GM18858 (cell line): Measurements from ENCODE around the gene ELOF1.
"Not testable (repeated sequence)": the region's sequence is repeated elsewhere in the genome, so short reads cannot be mapped to it uniquely, and the experiment has no call there.

Experiments
- ATAC-seq: cut with Tn5 transposase; IDR thresholded peaks from one replicate; pipeline ENCODE4 v1.9.1; 2021; ENCODE audit not compliant: unreplicated experiment

Gene ELOF1

GRCh38 chr19:11570039-11570462 is 11.0 kb upstream of the ELOF1 start:
- ATAC-seq = no peak

GRCh38 chr19:11566164-11566563 is 7.1 kb upstream of the ELOF1 start:
- ATAC-seq = no peak

- ATAC-seq = not testable (repeated sequence)
Observed at GRCh38 chr19:11565649-11565980, 6.6 kb upstream of the ELOF1 start.

GRCh38 chr19:11564082-11564807 is 5.2 kb upstream of the ELOF1 start:
- ATAC-seq = not testable (repeated sequence)

GRCh38 chr19:11563532-11563931 is 4.5 kb upstream of the ELOF1 start:
- no peak for ATAC-seq

- ATAC-seq = no peak
Observed at GRCh38 chr19:11560404-11561051, 1.5 kb upstream of the ELOF1 start.

GRCh38 chr19:11556634-11557420 is 2.2 kb downstream of the ELOF1 start:
- no peak for ATAC-seq

GRCh38 chr19:11555246-11555645 is 3.8 kb downstream of the ELOF1 start:
- ATAC-seq = no peak

- ATAC-seq = no peak
Observed at GRCh38 chr19:11554160-11554559, 4.9 kb downstream of the ELOF1 start.

- ATAC-seq = no peak
Observed at GRCh38 chr19:11552666-11553372, 6.2 kb downstream of the ELOF1 start.

- no peak for ATAC-seq
Observed at GRCh38 chr19:11551603-11552235, 7.3 kb downstream of the ELOF1 start.

GRCh38 chr19:11550265-11550664 is 8.8 kb downstream of the ELOF1 start:
- no peak for ATAC-seq

GRCh38 chr19:11549386-11549953 is 9.6 kb downstream of the ELOF1 start:
- ATAC-seq = no peak

GRCh38 chr19:11547929-11548700 is 10.9 kb downstream of the ELOF1 start:
- ATAC-seq = no peak

- ATAC-seq = no peak
Observed at GRCh38 chr19:11541238-11541637, 17.8 kb downstream of the ELOF1 start.

- ATAC-seq = no peak
Observed at GRCh38 chr19:11540645-11541044, 18.4 kb downstream of the ELOF1 start.

- ATAC-seq = no peak
Observed at GRCh38 chr19:11539495-11540365, 19.3 kb downstream of the ELOF1 start.

- ATAC-seq = no peak
Observed at GRCh38 chr19:11538232-11539036, 20.6 kb downstream of the ELOF1 start, which contains the start of gene CNN1. CNN1 (plus strand) TSS chr19:11538851; CDS start chr19:11538928, 77 bp downstream.
